Activated T-cell treated with anti-CD3 and anti-CD28 coated beads, Interleukin-2, amount 50 U/mL, for 24 hours (primary cell): ENCODE measurements around the gene INHA.

ENCODE experiments used
- DNase-seq: peaks from one replicate; pipeline ENCODE4 v3.0.0-alpha.2; 2020
- H3K27ac Mint-ChIP-seq: 2 replicates; pipeline ENCODE4 v1.8.0; 2020; ENCODE audit warnings: mild to moderate bottlenecking, mixed read lengths
- H3K27me3 Mint-ChIP-seq: 2 replicates; pipeline ENCODE4 v1.8.0; 2020; ENCODE audit warnings: mixed read lengths
- H3K36me3 Mint-ChIP-seq: 2 replicates; pipeline ENCODE4 v1.8.0; 2020; ENCODE audit warnings: low read depth, mixed read lengths
- H3K4me1 Mint-ChIP-seq: 2 replicates; pipeline ENCODE4 v1.8.0; 2020; ENCODE audit warnings: low read depth, mixed read lengths
- H3K4me3 Mint-ChIP-seq: 2 replicates; pipeline ENCODE4 v1.8.0; 2020; ENCODE audit warnings: mild to moderate bottlenecking, moderate library complexity, mixed read lengths
- H3K9me3 Mint-ChIP-seq: 2 replicates; pipeline ENCODE4 v1.8.0; 2020; ENCODE audit warnings: mixed read lengths

The INHA gene

GRCh38 chr2:219614076-219614860 lies 42.2 kb downstream of the INHA start:
- Mint-ChIP-seq H3K4me3 (no peak overlapping the region), H3K27me3 (no peaks in the 10 kb centered on the region), H3K36me3 (peaks cover 61% of the 10 kb centered on the region), H3K9me3 (no peaks in the 10 kb centered on the region), H3K27ac (no peak overlapping the region), H3K4me1 (peaks cover 15% of the 10 kb centered on the region)
- DNase-seq = no peak

DNA sequence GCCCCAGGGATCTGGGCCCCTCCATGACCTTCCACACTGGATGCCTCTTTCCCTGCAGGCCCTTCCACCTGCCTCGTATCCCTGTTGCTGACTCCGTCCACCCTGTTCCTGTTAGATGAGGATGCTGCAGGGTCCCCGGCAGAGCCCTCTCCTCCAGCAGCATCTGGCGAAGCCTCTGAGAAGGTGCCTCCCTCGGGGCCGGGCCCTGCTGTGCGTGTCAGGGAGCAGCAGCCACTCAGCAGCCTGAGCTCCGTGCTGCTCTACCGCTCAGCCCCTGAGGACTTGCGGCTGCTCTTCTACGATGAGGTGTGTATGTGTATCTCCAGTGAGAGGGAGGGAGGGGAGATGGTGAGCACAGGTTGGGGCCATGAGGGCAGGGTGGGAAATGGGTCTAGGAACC lies 42.9 kb downstream of the INHA start:
- peaks cover 53% of the 10 kb centered on the region for H3K36me3 Mint-ChIP-seq
- H3K4me1 Mint-ChIP-seq = peaks cover 15% of the 10 kb centered on the region
- no peak overlapping the region for H3K4me3 Mint-ChIP-seq
- no peak for DNase-seq
- H3K27me3 Mint-ChIP-seq = no peaks in the 10 kb centered on the region
- no peaks in the 10 kb centered on the region for H3K9me3 Mint-ChIP-seq
- no peak overlapping the region for H3K27ac Mint-ChIP-seq

DNA sequence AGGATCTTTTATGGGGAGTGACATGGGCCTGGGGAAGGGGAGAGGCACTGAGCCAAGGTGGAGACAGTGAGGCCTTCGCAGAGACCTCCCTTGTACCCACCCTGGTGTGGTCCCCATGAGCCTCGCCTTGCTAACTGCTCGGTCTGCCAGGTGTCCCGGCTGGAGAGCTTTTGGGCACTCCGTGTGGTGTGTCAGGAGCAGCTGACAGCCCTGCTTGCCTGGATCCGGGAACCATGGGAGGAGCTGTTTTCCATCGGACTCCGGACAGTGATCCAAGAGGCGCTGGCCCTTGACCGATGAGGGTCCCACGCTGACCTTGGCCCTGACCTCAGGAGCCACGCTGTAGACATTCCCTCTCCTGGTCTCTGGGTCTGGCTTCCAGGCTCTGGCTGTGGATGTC lies 43.8 kb downstream of the INHA start:
- no peak overlapping the region for H3K4me3 Mint-ChIP-seq
- H3K27me3 Mint-ChIP-seq = no peaks in the 10 kb centered on the region
- H3K27ac Mint-ChIP-seq = no peak overlapping the region
- H3K9me3 Mint-ChIP-seq = no peaks in the 10 kb centered on the region
- H3K4me1 Mint-ChIP-seq = peaks cover 15% of the 10 kb centered on the region
- peaks cover 48% of the 10 kb centered on the region for H3K36me3 Mint-ChIP-seq
- DNase-seq = no peak

GRCh38 chr2:219616550-219616949 lies 44.4 kb downstream of the INHA start:
- peaks cover 12% of the 10 kb centered on the region for H3K4me1 Mint-ChIP-seq
- H3K4me3 Mint-ChIP-seq = no peak overlapping the region
- no peaks in the 10 kb centered on the region for H3K27me3 Mint-ChIP-seq
- DNase-seq = no peak
- no peaks in the 10 kb centered on the region for H3K9me3 Mint-ChIP-seq
- no peak overlapping the region for H3K27ac Mint-ChIP-seq
- H3K36me3 Mint-ChIP-seq = peaks cover 41% of the 10 kb centered on the region

DNA sequence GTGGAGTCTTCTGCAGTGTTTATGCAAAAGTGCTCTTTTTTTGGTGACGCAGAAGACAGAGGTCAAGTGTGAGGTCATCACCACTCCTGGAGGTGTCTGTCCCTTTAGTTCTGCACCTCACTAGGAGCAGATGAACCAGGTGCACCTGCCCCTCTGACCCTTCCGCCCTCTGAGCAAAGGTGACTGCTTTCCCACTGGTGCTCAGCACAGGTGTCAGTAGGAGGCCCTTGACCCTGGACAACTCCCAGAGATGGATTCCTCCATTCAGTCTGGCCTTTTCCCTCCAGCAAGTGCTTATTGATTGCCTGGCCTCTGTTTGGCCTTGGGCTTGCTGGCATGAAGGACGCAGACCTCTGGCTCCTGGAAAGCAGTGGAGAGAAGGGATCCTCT lies 46.6 kb downstream of the INHA start:
- no peak overlapping the region for H3K4me3 Mint-ChIP-seq
- H3K27me3 Mint-ChIP-seq = no peaks in the 10 kb centered on the region
- no peak overlapping the region for H3K27ac Mint-ChIP-seq
- peaks cover 29% of the 10 kb centered on the region for H3K36me3 Mint-ChIP-seq
- H3K9me3 Mint-ChIP-seq = no peaks in the 10 kb centered on the region
- DNase-seq = no peak
- H3K4me1 Mint-ChIP-seq = no peaks in the 10 kb centered on the region

- no peaks in the 10 kb centered on the region for H3K27me3 Mint-ChIP-seq
Measured at GRCh38 chr2:219619235-219619634, 47.1 kb downstream of the INHA start.

DNA sequence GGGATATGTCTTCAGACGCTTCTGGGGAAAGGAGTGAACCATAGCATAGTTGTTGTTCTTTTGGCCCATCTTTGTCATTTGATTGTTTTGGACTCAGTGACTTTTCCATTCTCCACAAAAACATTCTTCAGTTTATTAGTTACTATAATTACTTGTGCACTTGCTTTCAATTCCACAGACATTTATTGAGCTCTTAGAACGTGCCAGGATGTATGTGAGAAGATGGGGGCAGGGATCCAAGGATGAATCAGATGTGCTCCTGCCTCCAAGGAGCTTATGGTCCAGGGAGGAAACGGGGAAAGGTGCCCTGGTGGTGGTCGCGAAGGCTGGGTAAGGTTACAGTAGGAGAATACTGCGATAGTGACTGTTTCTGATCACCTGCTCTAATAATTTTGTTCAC lies 48.4 kb downstream of the INHA start:
- no peak for DNase-seq
- Mint-ChIP-seq H3K27ac (no peak overlapping the region), H3K4me1 (no peaks in the 10 kb centered on the region), H3K27me3 (no peaks in the 10 kb centered on the region), H3K4me3 (no peak overlapping the region), H3K36me3 (peaks cover 13% of the 10 kb centered on the region), H3K9me3 (no peaks in the 10 kb centered on the region)

More at GRCh38 chr2:219619235-219619634, 47.1 kb downstream of the INHA start:
- Mint-ChIP-seq H3K9me3 (no peaks in the 10 kb centered on the region), H3K36me3 (peaks cover 26% of the 10 kb centered on the region), H3K4me3 (no peak overlapping the region), H3K27ac (no peak overlapping the region), H3K4me1 (no peaks in the 10 kb centered on the region)
- DNase-seq = no peak

DNA sequence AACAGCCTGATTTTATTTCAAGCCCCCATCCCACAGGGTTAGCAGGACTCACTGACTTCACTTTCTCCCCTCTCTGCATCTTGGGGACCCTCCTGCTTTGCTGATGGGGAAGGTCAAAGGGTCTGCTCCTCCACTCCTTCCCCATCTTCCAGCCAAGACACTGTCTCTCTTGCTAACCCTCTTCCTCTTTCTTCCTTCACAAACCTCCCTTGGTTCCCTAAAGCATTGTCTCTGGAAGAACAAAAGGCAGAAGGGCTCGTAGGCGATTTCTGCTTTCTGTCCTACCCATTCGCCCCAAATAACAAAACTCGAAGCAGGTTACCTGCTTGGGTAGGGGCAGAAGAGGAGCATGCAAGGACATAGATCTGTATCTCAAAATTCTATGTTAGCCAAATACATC lies 49.8 kb downstream of the INHA start:
- Mint-ChIP-seq H3K4me3 (no peak overlapping the region), H3K4me1 (peaks cover 4% of the 10 kb centered on the region), H3K36me3 (no peaks in the 10 kb centered on the region), H3K27me3 (peaks cover 10% of the 10 kb centered on the region), H3K27ac (no peak overlapping the region), H3K9me3 (no peaks in the 10 kb centered on the region)
- DNase-seq = no peak

- no peak for DNase-seq
- no peak overlapping the region for H3K4me3 Mint-ChIP-seq
- peaks cover 5% of the 10 kb centered on the region for H3K4me1 Mint-ChIP-seq
- H3K27me3 Mint-ChIP-seq = peaks cover 13% of the 10 kb centered on the region
- no peaks in the 10 kb centered on the region for H3K9me3 Mint-ChIP-seq
- no peak overlapping the region for H3K27ac Mint-ChIP-seq
- no peaks in the 10 kb centered on the region for H3K36me3 Mint-ChIP-seq
Measured at GRCh38 chr2:219622472-219622871, 50.4 kb downstream of the INHA start.

DNA sequence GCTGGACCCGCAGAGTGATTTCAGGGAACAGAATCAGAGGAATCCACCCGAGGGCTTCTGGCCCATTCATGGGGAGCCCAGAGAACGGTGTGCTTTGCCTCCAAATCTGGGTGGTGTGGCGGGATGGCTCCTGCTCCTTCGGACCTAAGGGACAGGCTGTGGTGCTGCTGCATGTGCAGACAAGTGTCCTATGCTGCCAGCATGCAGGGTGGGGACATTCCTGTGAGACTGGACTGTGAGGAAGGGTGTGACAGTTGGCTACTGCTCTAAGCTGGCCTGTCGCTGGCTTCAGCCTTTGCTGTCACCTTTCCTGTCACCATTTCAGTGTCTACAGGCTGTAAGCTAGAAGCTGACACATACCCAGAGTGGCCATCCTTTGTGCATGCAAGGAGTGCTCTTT lies 52.5 kb downstream of the INHA start:
- H3K9me3 Mint-ChIP-seq = no peaks in the 10 kb centered on the region
- peaks cover 5% of the 10 kb centered on the region for H3K4me1 Mint-ChIP-seq
- H3K27ac Mint-ChIP-seq = no peak overlapping the region
- DNase-seq = no peak
- no peak overlapping the region for H3K4me3 Mint-ChIP-seq
- H3K27me3 Mint-ChIP-seq = peaks cover 29% of the 10 kb centered on the region
- no peaks in the 10 kb centered on the region for H3K36me3 Mint-ChIP-seq

DNA sequence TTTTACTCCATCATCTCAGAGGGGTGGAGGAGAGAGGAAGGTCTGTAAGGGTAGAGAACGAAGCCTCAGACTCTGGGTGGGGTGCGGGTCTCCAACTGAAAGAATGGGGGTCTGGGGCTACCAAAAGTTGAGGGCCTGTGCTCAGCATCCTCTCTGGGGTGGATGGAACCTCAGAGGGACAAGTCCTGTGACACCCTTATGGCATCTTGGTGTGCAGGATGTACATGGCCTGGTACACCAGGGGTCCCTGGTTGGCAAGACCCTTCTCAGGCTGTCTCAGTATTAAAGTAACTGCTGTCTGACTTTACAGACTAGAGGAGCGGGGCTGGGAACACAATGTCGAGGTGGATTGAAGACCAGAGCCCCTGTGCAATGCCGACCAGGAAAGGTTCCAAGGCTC lies 53.1 kb downstream of the INHA start:
- no peaks in the 10 kb centered on the region for H3K9me3 Mint-ChIP-seq
- H3K27me3 Mint-ChIP-seq = peaks cover 31% of the 10 kb centered on the region
- H3K27ac Mint-ChIP-seq = no peak overlapping the region
- H3K4me1 Mint-ChIP-seq = peaks cover 5% of the 10 kb centered on the region
- no peak overlapping the region for H3K4me3 Mint-ChIP-seq
- no peaks in the 10 kb centered on the region for H3K36me3 Mint-ChIP-seq
- no peak for DNase-seq
